ENCODE results near the gene ATRNL1. TPM values are rescaled to one million over a fixed set of nuclear protein-coding genes. Genes with fewer than 3 reads are reported as not detected.

ATRNL1 gene
- total RNA-seq, 4 donors from 2014 or later: 0.93 to 19.0 (median 8.7) TPM

DNA sequence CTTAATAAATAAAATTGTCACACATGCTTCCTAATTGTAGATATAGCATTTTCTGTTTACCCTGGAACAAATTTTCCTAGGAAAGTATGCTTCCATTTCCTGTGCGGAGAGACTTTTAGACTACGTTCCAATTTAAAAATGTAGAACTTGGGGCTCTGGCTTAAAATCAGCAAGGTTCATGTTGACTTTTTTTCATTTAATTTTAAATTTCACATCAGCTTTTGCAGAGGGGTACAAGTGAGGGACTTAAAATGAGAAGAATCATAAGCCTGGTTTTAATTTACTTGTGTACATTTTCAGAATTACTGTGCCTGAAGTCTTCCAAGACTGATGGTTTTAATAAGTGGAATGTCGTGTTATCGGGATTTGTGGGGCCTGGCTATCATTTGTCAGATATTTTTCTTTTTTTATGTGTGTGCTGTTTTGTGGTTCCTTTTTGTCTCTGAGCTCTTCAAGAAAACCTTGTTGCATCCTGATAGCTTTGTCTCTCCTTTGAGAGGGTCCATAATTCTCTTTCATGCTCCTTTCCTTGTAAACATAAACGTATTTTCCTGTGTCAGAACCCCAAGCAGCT is 8.8 kb upstream of the ATRNL1 start:
- H3K9me3 ChIP-seq: peaks cover 0 to 7% (median 0%) of the 10 kb centered on the region in 3 donors
- H3K36me3 ChIP-seq: no peaks in the 10 kb centered on the region
- 63 to 75% methylated on average over 4 to 5 of the region's 5 CpGs for WGBS, 2 donors (ENCODE audit: low coverage in 1 of 2)
- H3K4me3 ChIP-seq: no peak overlapping the region
- ATAC-seq: no peak
- H3K27me3 ChIP-seq: no peaks in the 10 kb centered on the region
- H3K27ac ChIP-seq: no peak overlapping the region
- peaks cover 0 to 6% (median 0%) of the 10 kb centered on the region in 3 donors for H3K4me1 ChIP-seq
- TF ChIP-seq POLR2AphosphoS5 (IDR thresholded peaks at IDR 0.05) (no peak), POLR2A (IDR thresholded peaks at IDR 0.05) (no peak), EP300 (IDR thresholded peaks at IDR 0.05) (no peak)
- TF ChIP-seq, protein P1, sequence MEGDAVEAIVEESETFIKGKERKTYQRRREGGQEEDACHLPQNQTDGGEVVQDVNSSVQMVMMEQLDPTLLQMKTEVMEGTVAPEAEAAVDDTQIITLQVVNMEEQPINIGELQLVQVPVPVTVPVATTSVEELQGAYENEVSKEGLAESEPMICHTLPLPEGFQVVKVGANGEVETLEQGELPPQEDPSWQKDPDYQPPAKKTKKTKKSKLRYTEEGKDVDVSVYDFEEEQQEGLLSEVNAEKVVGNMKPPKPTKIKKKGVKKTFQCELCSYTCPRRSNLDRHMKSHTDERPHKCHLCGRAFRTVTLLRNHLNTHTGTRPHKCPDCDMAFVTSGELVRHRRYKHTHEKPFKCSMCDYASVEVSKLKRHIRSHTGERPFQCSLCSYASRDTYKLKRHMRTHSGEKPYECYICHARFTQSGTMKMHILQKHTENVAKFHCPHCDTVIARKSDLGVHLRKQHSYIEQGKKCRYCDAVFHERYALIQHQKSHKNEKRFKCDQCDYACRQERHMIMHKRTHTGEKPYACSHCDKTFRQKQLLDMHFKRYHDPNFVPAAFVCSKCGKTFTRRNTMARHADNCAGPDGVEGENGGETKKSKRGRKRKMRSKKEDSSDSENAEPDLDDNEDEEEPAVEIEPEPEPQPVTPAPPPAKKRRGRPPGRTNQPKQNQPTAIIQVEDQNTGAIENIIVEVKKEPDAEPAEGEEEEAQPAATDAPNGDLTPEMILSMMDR (IDR thresholded peaks at IDR 0.05): no peak

DNA sequence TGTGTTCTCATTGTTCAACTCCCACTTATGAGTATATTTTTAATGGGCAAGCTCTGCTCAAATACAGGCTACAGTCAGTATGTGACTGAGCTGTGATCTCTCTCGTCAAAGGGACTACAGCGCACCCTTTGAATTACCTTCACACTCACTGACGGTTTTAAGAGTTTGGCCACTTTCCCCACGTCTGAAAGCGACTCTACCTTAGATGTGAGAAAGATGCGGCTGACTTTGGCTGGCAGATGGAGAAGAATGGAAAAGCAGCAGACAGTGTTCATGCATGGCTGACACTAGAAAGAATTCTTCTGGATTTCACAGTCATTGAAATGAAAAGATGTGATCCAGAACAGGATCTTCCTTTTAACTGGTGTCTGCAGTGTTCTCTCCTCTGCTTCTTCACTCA is 2.0 kb upstream of the ATRNL1 start:
- TF ChIP-seq, protein P1 (IDR thresholded peaks at IDR 0.05): no peak
- TF ChIP-seq POLR2AphosphoS5 (IDR thresholded peaks at IDR 0.05) (no peak), EP300 (IDR thresholded peaks at IDR 0.05) (no peak), POLR2A (IDR thresholded peaks at IDR 0.05) (no peak)
- Histone ChIP-seq H3K27ac (no peak overlapping the region), H3K36me3 (no peaks in the 10 kb centered on the region), H3K27me3 (peaks cover 28% of the 10 kb centered on the region), H3K9me3 (peaks cover 0 to 7% (median 0%) of the 10 kb centered on the region in 3 donors), H3K4me3 (no peak overlapping the region), H3K4me1 (peaks cover 0 to 30% (median 9%) of the 10 kb centered on the region in 3 donors)
- WGBS, 2 donors (ENCODE audit: low coverage in 1 of 2): 83 to 86% methylated on average over 1 to 6 of the region's 6 CpGs
- no peak for ATAC-seq

DNA sequence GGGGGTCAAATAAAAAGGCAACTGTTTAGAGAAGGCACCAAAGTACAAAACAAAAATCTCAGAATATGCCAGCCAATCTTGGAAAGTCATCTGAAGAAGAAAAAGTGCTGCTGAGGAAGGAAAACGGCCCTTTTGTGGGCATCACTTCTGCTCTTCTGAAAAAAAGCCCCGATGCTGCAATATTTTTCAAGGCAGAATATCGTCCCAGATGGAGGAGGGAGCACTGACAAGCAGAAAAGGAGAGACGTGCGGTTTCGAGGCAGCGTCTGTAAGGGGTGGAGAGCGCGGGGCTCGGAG is 959 bp upstream of the ATRNL1 start:
- Histone ChIP-seq H3K4me3 (peak overlapping the region; percentile 51 to 77), H3K36me3 (no peaks in the 10 kb centered on the region), H3K4me1 (peaks cover 0 to 30% (median 9%) of the 10 kb centered on the region in 3 donors), H3K27ac (peak overlapping the region in 3 of 4 donors; percentile 68 to 79 (median 77)), H3K27me3 (peaks cover 28% of the 10 kb centered on the region), H3K9me3 (peaks cover 0 to 3% (median 0%) of the 10 kb centered on the region in 3 donors)
- WGBS, 2 donors (ENCODE audit: low coverage in 1 of 2): 0 to 2% methylated on average over 9 to 10 of the region's 10 CpGs
- TF ChIP-seq, protein P1 (IDR thresholded peaks at IDR 0.05): no peak
- TF ChIP-seq POLR2A (IDR thresholded peaks at IDR 0.05): no peak
- no peak for TF ChIP-seq EP300 (IDR thresholded peaks at IDR 0.05)
- TF ChIP-seq POLR2AphosphoS5 (IDR thresholded peaks at IDR 0.05): no peak
- ATAC-seq: peak; percentile 5

DNA sequence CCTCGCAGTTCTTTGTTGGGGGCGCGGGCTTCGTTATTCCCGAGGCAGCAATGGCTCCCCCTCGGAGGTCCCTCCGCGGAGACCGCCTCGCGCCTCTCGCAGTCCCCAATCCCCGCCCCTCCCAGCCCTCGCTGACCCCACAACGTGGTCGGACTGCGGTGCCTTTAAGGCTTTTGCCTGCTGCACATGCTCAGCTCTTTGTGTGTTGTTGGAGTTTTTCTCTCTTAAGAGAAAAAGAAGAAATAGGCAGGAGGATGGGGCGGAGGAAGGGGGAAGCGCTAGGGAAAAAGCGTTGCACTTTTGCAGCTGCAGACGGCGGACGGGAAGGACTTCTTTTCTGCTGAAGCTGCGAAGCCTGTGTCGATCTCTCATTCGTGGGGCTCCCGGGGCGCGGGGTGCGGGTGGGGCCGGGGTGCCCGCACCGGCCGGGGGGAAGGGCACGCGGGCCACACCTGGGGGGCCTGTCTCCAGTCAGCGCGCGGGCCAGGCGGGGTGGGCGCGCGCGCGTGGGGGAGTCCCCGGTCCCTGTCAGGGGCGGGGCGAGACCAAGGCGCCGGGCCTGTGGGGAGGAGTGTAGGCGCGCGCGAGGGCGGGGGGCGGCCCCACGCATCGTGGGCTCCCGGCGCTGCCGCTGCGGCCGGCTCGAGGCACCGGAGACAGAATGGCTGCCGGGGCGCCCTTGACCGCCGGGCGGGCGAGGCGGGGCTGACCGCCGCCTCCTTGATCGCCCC is 445 bp upstream of the ATRNL1 start:
- Histone ChIP-seq H3K4me1 (peaks cover 0 to 30% (median 9%) of the 10 kb centered on the region in 3 donors), H3K4me3 (peak overlapping the region; percentile 51 to 77), H3K36me3 (no peaks in the 10 kb centered on the region), H3K27me3 (peaks cover 28% of the 10 kb centered on the region), H3K9me3 (no peaks in the 10 kb centered on the region), H3K27ac (peak overlapping the region in 3 of 4 donors; percentile 68 to 79 (median 77))
- peak; percentile 79 for ATAC-seq
- 0% methylated on average over 3 to 12 of the region's 75 CpGs for WGBS, 2 donors (ENCODE audit: low coverage in 1 of 2)
- TF ChIP-seq, protein P1 (IDR thresholded peaks at IDR 0.05): no peak
